NB4 (cell line): ENCODE results near the gene POC1A.

ENCODE experiments used
- POLR2A ChIP-seq: IDR thresholded peaks from 2 replicates; pipeline ENCODE4 v1.6.1; 2011; ENCODE audit warnings: mild to moderate bottlenecking; ENCODE audit not compliant: insufficient read length; ENCODE audit errors: extremely low read depth
- TF ChIP-seq, protein P1 (sequence below): IDR thresholded peaks from one replicate; pipeline ENCODE4 v1.5.1; 2012; ENCODE audit warnings: low read depth, low read length

DNA sequence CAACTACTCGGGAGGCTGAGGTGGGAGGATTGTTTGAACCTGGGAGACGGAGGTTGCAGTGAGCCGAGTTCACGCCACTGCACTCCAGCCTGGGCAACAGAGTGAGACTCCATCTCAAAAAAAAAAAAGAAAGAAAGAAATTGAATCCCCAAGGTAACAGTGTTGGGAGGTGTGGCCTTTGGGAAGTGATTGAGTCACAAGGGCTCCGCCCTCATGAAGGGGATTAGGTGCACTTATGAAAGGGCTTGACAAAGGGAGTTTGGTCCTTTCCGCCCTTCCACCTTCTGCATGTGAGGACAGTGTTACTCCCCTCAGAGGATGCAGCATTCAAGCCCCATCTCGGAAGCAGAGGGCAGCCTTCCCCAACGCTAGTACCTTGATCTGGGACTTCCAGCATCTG, 21.3 kb downstream of the POC1A start:
- no peak for TF ChIP-seq POLR2A
- TF ChIP-seq, protein P1, sequence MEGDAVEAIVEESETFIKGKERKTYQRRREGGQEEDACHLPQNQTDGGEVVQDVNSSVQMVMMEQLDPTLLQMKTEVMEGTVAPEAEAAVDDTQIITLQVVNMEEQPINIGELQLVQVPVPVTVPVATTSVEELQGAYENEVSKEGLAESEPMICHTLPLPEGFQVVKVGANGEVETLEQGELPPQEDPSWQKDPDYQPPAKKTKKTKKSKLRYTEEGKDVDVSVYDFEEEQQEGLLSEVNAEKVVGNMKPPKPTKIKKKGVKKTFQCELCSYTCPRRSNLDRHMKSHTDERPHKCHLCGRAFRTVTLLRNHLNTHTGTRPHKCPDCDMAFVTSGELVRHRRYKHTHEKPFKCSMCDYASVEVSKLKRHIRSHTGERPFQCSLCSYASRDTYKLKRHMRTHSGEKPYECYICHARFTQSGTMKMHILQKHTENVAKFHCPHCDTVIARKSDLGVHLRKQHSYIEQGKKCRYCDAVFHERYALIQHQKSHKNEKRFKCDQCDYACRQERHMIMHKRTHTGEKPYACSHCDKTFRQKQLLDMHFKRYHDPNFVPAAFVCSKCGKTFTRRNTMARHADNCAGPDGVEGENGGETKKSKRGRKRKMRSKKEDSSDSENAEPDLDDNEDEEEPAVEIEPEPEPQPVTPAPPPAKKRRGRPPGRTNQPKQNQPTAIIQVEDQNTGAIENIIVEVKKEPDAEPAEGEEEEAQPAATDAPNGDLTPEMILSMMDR = no peak
